T-helper 1 cell treated with Interleukin-12 subunit alpha and Interleukin-12 subunit beta and Interleukin-4 antibody, amounts not matched to agents 30 ng/mL and 1 ng/mL, for 36 hours (primary cell): Measurements from ENCODE around the gene ZBTB46. TPM values are rescaled to one million over a fixed set of nuclear protein-coding genes. Genes with fewer than 3 reads are reported as not detected.
"Not testable (repeated sequence)": the region's sequence is repeated elsewhere in the genome, so short reads cannot be mapped to it uniquely, and the experiment has no call there.

ENCODE experiments used
- intact Hi-C: fragments of 100-400 bp; cut with micrococcal nuclease; formaldehyde crosslinking; loops from one replicate; pipeline ENCODE4 v1.15.1; 2024
- total RNA-seq: library from RNA; stranded (reverse); gene quantifications from 2 replicates; pipeline ENCODE4 v1.2.3, GENCODE V29; 2022

The ZBTB46 gene
- total RNA-seq, result 0.54 and 0.61 TPM in 2 replicates

- intact Hi-C loops, result loop anchor here (2.0 kb wide), 2 partner anchors 34 to 64 kb away; partner anchors contain the start of genes DNAJC5 and TPD52L2
Measured at GRCh38 chr20:63830841-63831588, at the start of gene ZBTB46. Gene ZBTB46 (minus strand): TSS chr20:63831264. CDS start chr20:63790757, 40,507 bp downstream.

- intact Hi-C loops, result no loop called here
Measured at GRCh38 chr20:63878899-63879663, 48.0 kb upstream of the ZBTB46 start.

- intact Hi-C loops, result no loop called here
Measured at GRCh38 chr20:63877755-63878470, 46.8 kb upstream of the ZBTB46 start.

- intact Hi-C loops, result no loop called here
Measured at GRCh38 chr20:63876489-63877036, 45.5 kb upstream of the ZBTB46 start.

- intact Hi-C loops, result not testable (repeated sequence)
Measured at GRCh38 chr20:63874241-63874640, 43.2 kb upstream of the ZBTB46 start.

GRCh38 chr20:63873477-63873971, 42.5 kb upstream of the ZBTB46 start:
- intact Hi-C loops, result loop anchor here (1.0 kb wide), 1 partner anchor 8 kb away; the partner anchor contains the start of gene TPD52L2

- intact Hi-C loops, result loop anchor here (5.0 kb wide), 1 partner anchor 316 kb away; the partner anchor contains the start of gene FNDC11
Measured at GRCh38 chr20:63868264-63868663, 37.2 kb upstream of the ZBTB46 start.

- intact Hi-C loops, result loop anchor here (5.0 kb wide), 1 partner anchor 315 kb away; the partner anchor contains the start of gene FNDC11
Measured at GRCh38 chr20:63867042-63867441, 36.0 kb upstream of the ZBTB46 start.

GRCh38 chr20:63864978-63865640, 34.0 kb upstream of the ZBTB46 start, which contains the start of gene TPD52L2:
Gene TPD52L2 (plus strand): TSS chr20:63865270. CDS start chr20:63865366, 96 bp downstream.
- intact Hi-C loops, result loop anchor here (1.0 to 5.0 kb wide), 17 partner anchors 8 to 345 kb away; partner anchors contain the start of genes ARFRP1, FNDC11, GMEB2 and LIME1

- intact Hi-C loops, result loop anchor here (1.0 to 2.0 kb wide), 5 partner anchors 34 to 128 kb away; partner anchors contain the start of genes LIME1 and ZBTB46
Measured at GRCh38 chr20:63864545-63864977, 33.5 kb upstream of the ZBTB46 start.

GRCh38 chr20:63863798-63864544, 32.9 kb upstream of the ZBTB46 start:
- intact Hi-C loops, result loop anchor here (1.0 to 2.0 kb wide), 5 partner anchors 33 to 127 kb away; partner anchors contain the start of genes LIME1 and ZBTB46

GRCh38 chr20:63863021-63863797, 32.1 kb upstream of the ZBTB46 start:
- intact Hi-C loops, result no loop called here

GRCh38 chr20:63861981-63862901, 31.2 kb upstream of the ZBTB46 start:
- intact Hi-C loops, result no loop called here

GRCh38 chr20:63861365-63861934, 30.4 kb upstream of the ZBTB46 start, which contains the start of gene ABHD16B:
Gene ABHD16B (plus strand): TSS chr20:63861498. CDS start chr20:63861541, 43 bp downstream.
- intact Hi-C loops, result no loop called here

GRCh38 chr20:63860325-63861051, 29.4 kb upstream of the ZBTB46 start:
- intact Hi-C loops, result no loop called here

- intact Hi-C loops, result no loop called here
Measured at GRCh38 chr20:63859166-63859699, 28.2 kb upstream of the ZBTB46 start.
